Left cardiac atrium (tissue), 4 donors: ENCODE measurements around the gene GALNT11. TPM values are rescaled to one million over a fixed set of nuclear protein-coding genes. Genes with fewer than 3 reads are reported as not detected.
"Not testable (repeated sequence)": the region's sequence is repeated elsewhere in the genome, so short reads cannot be mapped to it uniquely, and the experiment has no call there.

Experiments
- ATAC-seq, 2 donors: fragments of 200-7000 bp; cut with Tn5 transposase; one replicate each; pipeline ENCODE4 v1.9.1; 2020; ENCODE audit warnings: mild to moderate bottlenecking in 2 of 2, moderate library complexity in 2 of 2
- DNase-seq: peaks from one replicate; pipeline ENCODE4 v3.0.0-alpha.2; 2020
- intact Hi-C, 2 donors: fragments of 100-400 bp; cut with DNase I; formaldehyde crosslinking; loops; one replicate each; pipeline versions ENCODE4 v1.14.1 to v1.15.1; 2022 to 2023
- total RNA-seq, 2 donors: library from RNA; stranded (reverse); fragmentation: NEBNext Ultra II Directional; extraction: Animal tissue kit (Norgen Biotek cat#: 25700); gene quantifications; one replicate each; pipeline ENCODE4 v1.2.1, GENCODE V29; 2021
- donor health status: DM: no; HTN: yes; CAD: no.
- donor health status: DM: no; HTN: yes; CAD: no; lungs with severe emphysema.
- donor health status: DM: yes; HTN: yes; CAD: no.
- donor health status: Dilated cardiomyopathy.

The GALNT11 gene
- total RNA-seq, 2 donors from 2014 or later = 24.3 to 24.5 TPM

DNA sequence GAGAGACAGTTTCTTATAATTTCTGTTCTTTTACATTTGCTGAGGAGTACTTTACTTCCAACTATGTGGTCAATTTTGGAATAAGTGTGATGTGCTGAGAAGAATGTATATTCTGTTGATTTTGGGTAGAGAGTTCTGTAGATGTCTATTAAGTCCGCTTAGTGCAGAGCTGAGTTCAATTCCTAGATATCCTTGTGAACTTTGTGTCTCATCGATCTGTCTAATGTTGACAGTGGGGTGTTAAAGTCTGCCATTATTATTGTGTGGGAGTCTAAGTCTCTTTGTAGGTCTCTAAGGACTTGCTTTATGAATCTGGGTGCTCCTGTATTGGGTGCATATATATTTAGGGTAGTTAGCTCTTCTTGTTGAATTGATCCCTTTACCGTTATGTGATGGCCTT is 38.3 kb downstream of the GALNT11 start:
- DNase-seq, ATAC-seq, intact Hi-C loops: not testable (repeated sequence)

DNA sequence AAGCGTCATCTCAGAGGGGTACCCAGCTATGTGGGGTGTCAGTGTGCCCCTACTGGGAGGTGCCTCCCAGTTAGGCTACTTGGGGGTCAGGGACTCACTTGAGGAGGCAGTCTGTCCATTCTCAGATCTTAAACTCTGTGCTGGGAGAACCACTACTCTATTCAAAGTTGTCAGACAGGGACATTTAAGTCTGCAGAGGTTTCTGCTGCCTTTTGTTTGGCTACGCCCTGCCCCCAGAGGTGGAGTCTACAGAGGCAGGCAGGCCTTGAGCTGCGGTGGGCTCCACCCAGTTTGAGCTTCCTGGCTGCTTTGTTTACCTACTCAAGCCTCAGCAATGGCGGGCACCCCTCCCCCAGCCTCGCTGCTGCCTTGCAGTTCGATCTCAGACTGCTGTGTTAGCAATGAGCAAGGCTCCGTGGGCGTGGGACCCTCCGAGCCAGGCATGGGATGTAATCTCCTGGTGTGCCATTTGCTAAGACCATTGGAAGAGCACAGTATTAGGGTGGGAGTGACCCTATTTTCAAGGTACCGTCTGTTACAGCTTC is 40.4 kb downstream of the GALNT11 start:
- intact Hi-C loops, ATAC-seq, DNase-seq: not testable (repeated sequence)

DNA sequence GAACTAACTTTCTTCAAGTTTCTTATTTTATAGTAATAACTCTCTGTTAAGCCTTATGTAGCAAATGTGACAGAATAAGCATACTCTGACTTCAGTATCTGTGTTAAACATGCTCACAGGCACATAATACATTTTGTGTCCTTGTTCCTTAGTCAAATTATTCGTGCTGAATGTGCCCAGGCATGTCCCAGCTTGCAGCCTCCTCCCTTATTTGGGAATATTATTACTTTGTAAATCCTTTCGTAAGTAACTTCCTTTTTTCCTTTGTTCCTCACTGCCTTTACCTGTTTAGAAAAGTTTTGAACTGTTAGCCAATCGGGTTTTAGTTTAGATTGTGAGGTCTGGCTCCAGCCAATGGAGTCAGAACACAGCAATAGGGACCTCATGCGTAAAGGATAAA is 46.9 kb downstream of the GALNT11 start:
- intact Hi-C loops = no loop called here
- DNase-seq = no peak
- ATAC-seq = no peak

- DNase-seq (no peak), ATAC-seq (no peak)
- intact Hi-C loops = no loop called here
Measured at GRCh38 chr7:152073352-152073751, 47.9 kb downstream of the GALNT11 start.

- intact Hi-C loops = no loop called here
- DNase-seq (no peak), ATAC-seq (no peak)
Measured at GRCh38 chr7:152074673-152075072, 49.2 kb downstream of the GALNT11 start.

GRCh38 chr7:152075379-152075778 is 49.9 kb downstream of the GALNT11 start:
- intact Hi-C loops, ATAC-seq, DNase-seq: not testable (repeated sequence)

DNA sequence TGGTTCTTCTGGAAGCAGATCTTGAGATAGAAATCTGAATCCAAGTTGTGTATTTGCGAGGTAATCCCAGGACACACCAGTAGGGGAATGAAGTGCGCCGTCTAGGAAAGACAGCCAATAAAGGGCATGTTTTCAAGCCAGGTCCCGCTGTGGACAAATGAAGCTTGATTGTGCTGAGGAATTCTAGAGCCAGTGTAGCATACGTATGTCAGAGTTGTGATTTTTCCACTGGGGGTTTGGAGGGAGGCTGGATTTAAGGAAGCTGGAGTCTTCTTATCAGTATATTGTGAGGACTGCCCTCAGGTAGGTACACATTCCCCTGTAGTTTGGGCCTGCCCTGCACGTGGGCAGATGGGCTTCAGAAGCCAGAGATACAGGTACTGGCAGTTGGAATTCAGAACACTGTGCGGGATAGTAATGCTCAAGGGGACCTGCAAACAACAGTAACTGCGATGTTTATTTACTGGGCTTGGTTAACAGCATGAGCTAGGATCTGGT is 50.9 kb downstream of the GALNT11 start:
- no peak for DNase-seq
- peak; percentile 34 to 37 for ATAC-seq
- intact Hi-C loops = no loop called here

- DNase-seq (no peak), ATAC-seq (peak in 1 of 2 donors; percentile 36)
- intact Hi-C loops = no loop called here
Measured at GRCh38 chr7:152076940-152077933, 51.8 kb downstream of the GALNT11 start.

DNA sequence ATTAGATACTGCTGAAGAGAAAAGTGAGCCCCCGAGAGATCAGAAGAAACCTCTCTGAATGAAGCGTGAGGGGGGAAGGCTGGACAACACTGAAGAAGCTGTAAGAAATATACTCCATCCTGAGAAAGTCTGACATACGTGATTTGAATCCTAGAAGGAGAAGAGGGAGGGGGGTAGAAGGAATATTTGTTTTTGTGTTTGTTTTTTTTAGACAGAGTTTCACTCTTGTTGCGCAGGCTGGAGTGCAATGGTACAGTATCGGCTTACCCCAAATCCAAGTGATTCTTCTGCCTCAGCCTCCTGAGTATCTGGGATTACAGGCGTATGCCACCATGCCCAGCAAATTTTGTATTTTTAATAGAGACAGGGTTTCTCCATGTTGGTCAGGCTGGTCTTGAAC is 52.6 kb downstream of the GALNT11 start:
- no peak for DNase-seq
- intact Hi-C loops = no loop called here
- no peak for ATAC-seq

DNA sequence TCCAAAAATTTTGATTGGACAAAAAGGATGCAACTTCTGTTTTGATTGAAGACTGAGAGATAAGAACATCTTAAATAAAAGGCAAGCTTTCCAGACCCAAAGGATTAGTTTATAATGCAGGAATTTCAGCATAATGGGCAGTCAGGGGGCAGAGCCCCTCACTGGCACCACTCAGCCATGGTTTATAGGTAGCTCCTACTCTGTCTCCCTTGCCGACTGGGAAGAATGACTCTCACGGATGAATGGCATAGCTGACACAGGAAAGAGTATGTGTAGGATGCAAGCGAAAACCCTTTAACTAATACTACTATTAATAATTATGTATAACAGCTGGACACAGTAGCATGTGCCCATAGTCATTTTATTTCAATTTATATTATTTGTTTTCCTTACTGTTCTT is 53.3 kb downstream of the GALNT11 start:
- no peak for ATAC-seq
- intact Hi-C loops = no loop called here

GRCh38 chr7:152081088-152081487 is 55.6 kb downstream of the GALNT11 start:
- DNase-seq = no peak
- ATAC-seq = no peak
- intact Hi-C loops = no loop called here

More for the DNA sequence above, 53.3 kb downstream of the GALNT11 start:
- DNase-seq = no peak

DNA sequence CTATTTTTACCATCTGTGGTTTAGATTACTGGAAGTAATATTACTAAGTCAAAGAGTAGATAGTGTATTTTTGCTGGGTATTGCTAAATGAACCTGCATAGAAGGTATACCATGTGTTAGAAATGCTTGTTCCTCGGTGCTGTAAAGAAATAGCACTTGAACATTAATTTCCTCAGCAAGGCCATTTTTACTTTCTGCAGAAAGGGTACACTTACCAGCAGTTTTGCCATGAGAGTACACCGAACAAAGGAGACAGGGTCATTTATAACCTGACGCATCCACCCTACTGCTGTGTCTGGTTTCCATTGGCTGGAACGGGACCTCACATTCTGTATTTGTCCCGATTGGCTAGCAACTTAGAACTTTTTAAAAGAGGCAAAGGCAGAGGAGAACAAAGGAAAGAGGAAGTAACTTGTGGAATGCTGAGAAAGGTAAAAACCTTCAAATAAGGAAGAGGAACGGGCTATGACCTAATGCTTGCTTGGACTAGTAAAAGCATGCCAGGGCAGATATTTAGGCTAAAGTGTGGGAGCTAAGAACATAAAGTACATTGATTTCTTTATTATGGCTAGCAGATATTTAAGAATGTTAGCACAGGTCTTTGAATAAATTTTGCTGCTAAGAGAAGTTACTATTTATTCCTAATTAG is 56.7 kb downstream of the GALNT11 start:
- intact Hi-C loops, DNase-seq, ATAC-seq: not testable (repeated sequence)

GRCh38 chr7:152085131-152085530 is 59.7 kb downstream of the GALNT11 start:
- intact Hi-C loops = no loop called here
- ATAC-seq = no peak
- DNase-seq = no peak

DNA sequence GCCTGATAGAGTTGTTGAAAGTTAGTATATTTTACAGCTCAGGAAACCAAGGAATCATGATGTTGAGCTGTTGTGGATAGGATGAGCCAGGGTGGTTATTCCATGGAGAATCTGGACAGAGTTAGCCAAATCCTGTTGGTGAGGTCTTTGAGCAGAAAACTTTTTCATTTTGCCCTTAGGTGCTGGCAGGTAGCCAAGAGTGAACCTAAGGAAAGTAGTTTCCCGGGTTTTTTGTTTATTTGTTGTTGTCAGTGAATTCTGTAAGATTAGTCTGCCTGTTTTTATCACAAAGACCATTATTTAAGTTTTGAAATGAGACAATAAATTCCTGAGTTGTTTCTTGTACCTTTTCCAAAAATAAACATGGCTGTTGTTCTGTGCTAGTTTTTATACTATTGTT is 61.0 kb downstream of the GALNT11 start:
- intact Hi-C loops = no loop called here
- DNase-seq = no peak
- no peak for ATAC-seq

DNA sequence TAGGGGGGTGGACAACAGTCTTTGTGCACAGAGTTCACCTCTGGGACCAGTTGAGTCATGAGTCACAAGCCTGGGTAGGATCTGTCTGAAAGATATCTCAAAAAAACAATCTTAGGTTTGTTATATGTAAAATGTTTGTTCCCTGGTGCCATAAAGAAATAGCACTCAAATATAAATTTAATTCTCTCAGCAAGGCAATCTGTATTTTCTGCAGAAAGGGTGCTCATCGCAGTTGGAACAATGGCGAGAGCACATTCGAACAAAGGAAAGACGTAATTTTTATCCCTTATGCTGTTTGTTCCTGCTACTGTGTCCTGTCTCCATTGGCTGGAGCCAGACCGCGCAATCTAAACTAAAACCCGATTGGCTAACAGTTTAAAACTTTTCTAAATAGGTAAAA is 63.7 kb downstream of the GALNT11 start:
- intact Hi-C loops = no loop called here
- DNase-seq = no peak
- no peak for ATAC-seq

GRCh38 chr7:152090747-152091146 is 65.3 kb downstream of the GALNT11 start:
- ATAC-seq = peak in 1 of 2 donors; percentile 22
- intact Hi-C loops = no loop called here
- no peak for DNase-seq

GRCh38 chr7:152093717-152094116 is 68.2 kb downstream of the GALNT11 start:
- DNase-seq (no peak), ATAC-seq (no peak)
- intact Hi-C loops = no loop called here

- DNase-seq = no peak
- intact Hi-C loops = no loop called here
- ATAC-seq = no peak
Measured at GRCh38 chr7:152095771-152096170, 70.3 kb downstream of the GALNT11 start.

GRCh38 chr7:152097330-152097729 is 71.9 kb downstream of the GALNT11 start:
- intact Hi-C loops = no loop called here
- no peak for DNase-seq
- no peak for ATAC-seq

- intact Hi-C loops = no loop called here
- no peak for DNase-seq
- ATAC-seq = no peak
Measured at GRCh38 chr7:152103066-152103465, 77.6 kb downstream of the GALNT11 start.
